Measurements from ENCODE around the gene ZNF850. TPM values are rescaled to one million over a fixed set of nuclear protein-coding genes. Genes with fewer than 3 reads are reported as not detected.

The ZNF850 gene
- total and polyA plus RNA-seq, 9 of the 15 experiments (the other 6 are each of a cell fraction or from before 2014, with no cell fraction given) = 1.2 to 13.0 (median 5.9) TPM

DNA sequence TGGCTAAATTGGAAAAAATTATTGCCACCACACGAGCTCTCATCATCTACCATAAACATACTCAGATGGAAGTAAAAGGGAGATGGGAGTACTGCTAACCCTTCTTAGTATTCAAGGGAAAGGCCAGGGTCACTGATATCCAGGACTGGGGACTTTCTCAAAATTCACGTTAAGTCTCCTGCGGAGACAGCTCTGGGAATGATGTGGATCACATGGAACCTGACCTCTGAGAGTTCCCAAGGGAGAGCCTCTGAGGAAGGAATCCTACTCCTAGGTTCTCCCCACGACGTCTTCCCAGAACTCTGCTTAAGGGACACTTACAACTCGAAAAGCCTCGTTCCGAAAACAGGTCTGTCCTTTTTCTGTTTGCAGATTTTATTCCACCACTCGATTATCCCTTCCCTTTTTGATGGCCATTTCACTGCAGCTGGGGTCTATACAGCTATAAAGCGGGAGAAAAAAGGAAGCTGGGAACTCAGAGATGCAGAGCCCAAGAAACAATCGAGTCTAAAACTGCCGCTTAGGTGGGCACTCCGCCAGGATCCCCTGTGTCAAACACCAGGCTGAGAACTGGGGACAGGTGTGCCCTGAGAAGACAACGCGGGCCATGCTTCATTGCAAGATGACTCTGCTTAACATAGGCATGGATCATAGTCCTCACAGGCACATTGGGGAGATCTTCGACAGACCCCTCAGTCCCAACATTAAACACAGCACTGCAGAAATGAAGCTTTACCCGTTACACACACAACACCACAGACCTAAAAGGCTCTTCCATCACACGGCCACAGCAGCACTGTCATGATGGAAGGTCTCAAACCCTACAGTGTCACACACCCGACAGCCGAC is 86.0 kb downstream of the ZNF850 start:
- no peak for FAIRE-seq

More for the DNA sequence above, 86.0 kb downstream of the ZNF850 start:
- TF ChIP-seq ETV6 (IDR thresholded peaks at IDR 0.05; ENCODE audit: borderline replicate concordance in 1 of 2, low read depth in 2 of 2, low read length in 1 of 2) (no peak), ETV6 (CRISPR knock-in tag; IDR thresholded peaks at IDR 0.05; ENCODE audit: borderline replicate concordance) (no peak), ZEB2 (IDR thresholded peaks at IDR 0.05) (no peak), PHF20 (IDR thresholded peaks at IDR 0.05; ENCODE audit: partially characterized antibody) (peak; percentile 39), MCM2 (IDR thresholded peaks at IDR 0.05; ENCODE audit: low read depth) (no peak), ZNF431 (CRISPR knock-in tag; IDR thresholded peaks at IDR 0.05) (no peak), NFIC (IDR thresholded peaks at IDR 0.05) (0 out of 2 replicates have a peak, but pooled peaks have one; percentile 12), ZNF717 (CRISPR knock-in tag; IDR thresholded peaks at IDR 0.05) (no peak), HDAC1 (IDR thresholded peaks at IDR 0.05) (peak in 1 of 2 experiments; percentile 31; a peak in 1 of 4 replicates), MYBL2 (IDR thresholded peaks at IDR 0.05; ENCODE audit: low read depth) (no peak), MYBL2 (CRISPR knock-in tag; IDR thresholded peaks at IDR 0.05; ENCODE audit: borderline replicate concordance) (no peak), NCOA6 (IDR thresholded peaks at IDR 0.05) (peak; percentile 34; the same call in 1 of the 2 replicates), NEUROD1 (IDR thresholded peaks at IDR 0.05; ENCODE audit: borderline replicate concordance, low read depth, low read length, partially characterized antibody) (no peak), RFX7 (CRISPR knock-in tag; IDR thresholded peaks at IDR 0.05) (no peak), RBBP5 (IDR thresholded peaks at IDR 0.05; ENCODE audit: borderline replicate concordance, insufficient read depth, low read length, poor library complexity, severe bottlenecking) (no peak)
- TF ChIP-seq, protein P1, sequence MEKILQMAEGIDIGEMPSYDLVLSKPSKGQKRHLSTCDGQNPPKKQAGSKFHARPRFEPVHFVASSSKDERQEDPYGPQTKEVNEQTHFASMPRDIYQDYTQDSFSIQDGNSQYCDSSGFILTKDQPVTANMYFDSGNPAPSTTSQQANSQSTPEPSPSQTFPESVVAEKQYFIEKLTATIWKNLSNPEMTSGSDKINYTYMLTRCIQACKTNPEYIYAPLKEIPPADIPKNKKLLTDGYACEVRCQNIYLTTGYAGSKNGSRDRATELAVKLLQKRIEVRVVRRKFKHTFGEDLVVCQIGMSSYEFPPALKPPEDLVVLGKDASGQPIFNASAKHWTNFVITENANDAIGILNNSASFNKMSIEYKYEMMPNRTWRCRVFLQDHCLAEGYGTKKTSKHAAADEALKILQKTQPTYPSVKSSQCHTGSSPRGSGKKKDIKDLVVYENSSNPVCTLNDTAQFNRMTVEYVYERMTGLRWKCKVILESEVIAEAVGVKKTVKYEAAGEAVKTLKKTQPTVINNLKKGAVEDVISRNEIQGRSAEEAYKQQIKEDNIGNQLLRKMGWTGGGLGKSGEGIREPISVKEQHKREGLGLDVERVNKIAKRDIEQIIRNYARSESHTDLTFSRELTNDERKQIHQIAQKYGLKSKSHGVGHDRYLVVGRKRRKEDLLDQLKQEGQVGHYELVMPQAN (IDR thresholded peaks at IDR 0.05; ENCODE audit: borderline replicate concordance) = peak; percentile 44; the same call in 1 of the 2 replicates
- Histone ChIP-seq H2AFZ (ENCODE audit: low read depth, low read length) (peak overlapping the region; percentile 87), H3K27ac (ENCODE audit: extremely low read depth, low read depth, low read length) (peak overlapping the region; percentile 21; the same call in 1 of the 3 replicates), H3K27me3 (ENCODE audit: control insufficient read depth in 2 of 2, insufficient read depth in 2 of 2, low read length in 2 of 2) (no peaks in the 10 kb centered on the region), H3K4me3 (peak overlapping the region; percentile 84), H3K9me3 (replicated peaks; ENCODE audit: control insufficient read depth, insufficient read depth, low read depth, low read length) (no peaks in the 10 kb centered on the region; the same call in none of the 2 replicates), H4K20me1 (replicated peaks; ENCODE audit: control insufficient read depth, insufficient read depth, low read length) (no peaks in the 10 kb centered on the region), H3K36me3 (ENCODE audit: control insufficient read depth, insufficient read depth, low read length) (peaks cover 27% of the 10 kb centered on the region; the same call in 2 of the 3 replicates), H3K9me1 (ENCODE audit: control insufficient read depth, insufficient read depth, low read length) (no peaks in the 10 kb centered on the region), H3K9ac (ENCODE audit: insufficient read depth in 1 of 2, low read depth in 2 of 2, low read length in 2 of 2) (peak overlapping the region; percentile 58 to 87), H3K79me2 (ENCODE audit: control insufficient read depth, insufficient read depth, low read length) (peaks cover 19% of the 10 kb centered on the region), H3K4me2 (ENCODE audit: insufficient read depth, low read length) (peak overlapping the region; percentile 93), H3K4me1 (replicated peaks in 1 of 2; ENCODE audit: control insufficient read depth in 2 of 2, insufficient read depth in 2 of 2, low read length in 2 of 2) (peaks cover 3 to 7% of the 10 kb centered on the region in 2 experiments; a peak in 1 of 5 replicates)
- WGBS (ENCODE audit: insufficient coverage, low coverage, missing lambda C conversion rate) = 9% methylated on average over 18 of the region's 20 CpGs
- in situ Hi-C loops (cut with MboI) (no loop called here), intact Hi-C loops (cut with micrococcal nuclease) (no loop called here)
- ChIA-PET CTCF (ENCODE audit: low intra/inter-chr PET ratio) (no interaction called here), POLR2A (interaction anchor here (0.9 to 1.3 kb wide), 4 partner anchors 16 to 198 kb away, joined by 3 read pairs; partner anchors contain the start of gene ZNF566)
- DNase-seq (ENCODE audit: extremely low read depth in 1 of 4, low spot score in 3 of 4) = peak in 1 of 4 experiments; percentile 9
- peak; percentile 62; the same call in 2 of the 3 replicates for ATAC-seq
- BruUV-seq (replicated peaks) = TSS peak; percentile 62

Measured in K562 (cell line).